HepG2 (cell line): ENCODE data around the gene EFS. TPM values are rescaled to one million over a fixed set of nuclear protein-coding genes. Genes with fewer than 3 reads are reported as not detected.

Source experiments
- ATAC-seq: fragments of 200-7000 bp; cut with Tn5 transposase; 3 replicates; pipeline ENCODE4 v1.9.1; 2020; ENCODE audit warnings: mild to moderate bottlenecking, moderate library complexity
- BruUV-seq: library from RNA; stranded (reverse); fragments of 400-500 nt; replicated peaks from 2 replicates; lab custom pipeline; 2021; lab: Mats Ljungman, UMichigan
- CTCF ChIA-PET: fragments of 300-600 bp; formaldehyde crosslinking; extraction: SDS; loops from one replicate; lab custom pipeline; 2021; ENCODE audit warnings: low total read pairs, inconsistent platforms, low intra/inter-chr PET ratio; lab: Yijun Ruan, JAX
- POLR2A ChIA-PET: fragments of 350-600 bp; sonication (Branson Sonifier 250); formaldehyde crosslinking; loops from one replicate; lab custom pipeline; 2020; ENCODE audit warnings: antibody characterized with exemption, inconsistent platforms; lab: Yijun Ruan, JAX
- DNase-seq: peaks from one replicate; pipeline ENCODE4 v3.0.0-alpha.2; 2015; ENCODE audit warnings: low spot score
- FAIRE-seq: peaks from 3 replicates; lab custom pipeline; 2011; peaks lifted over from hg19 to GRCh38; lab: Jason Lieb, UNC
- H2AFZ ChIP-seq: one replicate; pipeline ENCODE4 v1.6.1; 2011; ENCODE audit warnings: low read length, inconsistent platforms
- H3K27ac ChIP-seq: fragments of 300-600 bp; 3 replicates; pipeline ENCODE4 v1.8.0; 2011; ENCODE audit warnings: mixed run types, mild to moderate bottlenecking, mixed read lengths, low read length, inconsistent platforms; ENCODE audit not compliant: insufficient read depth; ENCODE audit errors: extremely low read length
- H3K27me3 ChIP-seq, 2 experiments: fragments of 200-600 bp in 1 of 2; 2 replicates in 1 of 2; 3 replicates in 1 of 2; pipeline versions ENCODE4 v1.6.0 to v1.8.0; 2011; ENCODE audit warnings: low read length in 2 of 2, mild to moderate bottlenecking in 2 of 2, moderate library complexity in 2 of 2, inconsistent platforms in 1 of 2; ENCODE audit not compliant: insufficient read depth in 2 of 2, control insufficient read depth in 1 of 2
- H3K36me3 ChIP-seq, 2 experiments: fragments of 200-600 bp in 1 of 2; replicated peaks in 1 of 2; 2 replicates in 1 of 2; 3 replicates in 1 of 2; pipeline versions ENCODE4 v1.5.1 to v1.8.0; 2011; ENCODE audit warnings: low read length in 2 of 2, inconsistent platforms in 1 of 2; ENCODE audit not compliant: insufficient read depth in 2 of 2, control insufficient read depth in 1 of 2
- H3K4me1 ChIP-seq: 2 replicates; pipeline ENCODE4 v1.5.1; 2012; ENCODE audit warnings: low read length, inconsistent platforms; ENCODE audit not compliant: insufficient read depth
- H3K4me2 ChIP-seq: 2 replicates; pipeline ENCODE4 v1.6.0; 2011; ENCODE audit warnings: low read depth, low read length, inconsistent platforms
- H3K4me3 ChIP-seq, 3 experiments: fragments of 200-600 bp in 1 of 3; sonication (generic), shearing (Covaris generic) in 1 of 3; replicated peaks in 1 of 3; 2 replicates each; pipeline ENCODE4 v1.5.1; 2011 to 2016; ENCODE audit warnings: low read length in 3 of 3, inconsistent platforms in 2 of 3, low read depth in 2 of 3, mild to moderate bottlenecking in 2 of 3, control low read depth in 1 of 3, mixed read lengths in 1 of 3; ENCODE audit not compliant: insufficient read depth in 1 of 3
- H3K79me2 ChIP-seq: one replicate; pipeline ENCODE4 v1.6.1; 2011; ENCODE audit warnings: low read length, inconsistent platforms; ENCODE audit not compliant: insufficient read depth
- H3K9ac ChIP-seq: 2 replicates; pipeline ENCODE4 v1.6.0; 2011; ENCODE audit warnings: mild to moderate bottlenecking, low read depth, low read length, inconsistent platforms; ENCODE audit not compliant: insufficient read depth
- H3K9me3 ChIP-seq: 2 replicates; pipeline ENCODE4 v1.5.1; 2012; ENCODE audit warnings: mild to moderate bottlenecking, low read length
- H4K20me1 ChIP-seq: 2 replicates; pipeline ENCODE4 v1.6.0; 2011; ENCODE audit warnings: inconsistent platforms, mild to moderate bottlenecking, low read length, moderate library complexity; ENCODE audit not compliant: insufficient read depth
- HOMEZ ChIP-seq: IDR thresholded peaks from 2 replicates; pipeline ENCODE4 v1.6.1; 2016; ENCODE audit warnings: low read depth
- NRL ChIP-seq: sonication (generic); formaldehyde crosslinking; IDR thresholded peaks from 2 replicates; pipeline ENCODE4 v1.5.0; 2020; ENCODE audit warnings: missing genetic modification reagents, mild to moderate bottlenecking, moderate library complexity, borderline replicate concordance
- SMAD9 ChIP-seq: sonication (generic); formaldehyde crosslinking; IDR thresholded peaks from 2 replicates; pipeline ENCODE4 v1.5.1; 2020; ENCODE audit warnings: mild to moderate bottlenecking, missing genetic modification reagents
- ZNF280B ChIP-seq: sonication (generic); formaldehyde crosslinking; IDR thresholded peaks from 2 replicates; pipeline ENCODE4 v1.5.0; 2020; ENCODE audit warnings: missing genetic modification reagents, mild to moderate bottlenecking, borderline replicate concordance
- ZNF687 ChIP-seq: sonication (generic); formaldehyde crosslinking; IDR thresholded peaks from 2 replicates; pipeline ENCODE4 v1.5.1; 2020; ENCODE audit warnings: mild to moderate bottlenecking, missing genetic modification reagents, moderate library complexity
- WGBS: methylation state at CpG from one replicate; pipeline ENCODE4 v1.1.6; 2017; ENCODE audit warnings: low lambda C conversion rate; 5-methylcytosine and 5-hydroxymethylcytosine counted together
- in situ Hi-C: cut with HindIII; loops from 2 replicates; pipeline ENCODE4 v1.10.0; 2017; ENCODE audit warnings: low pct_unique_long_range_greater_than_20kb; ENCODE audit not compliant: extremely low pct_ligation_motif_present
- intact Hi-C: fragments of 100-400 bp; cut with micrococcal nuclease; formaldehyde crosslinking; loops from one replicate; pipeline ENCODE4 v1.10.0; 2022; ENCODE audit not compliant: unreplicated experiment
- polyA plus RNA-seq, 8 experiments: library from polyadenylated mRNA; depleted of rRNA in 3 of 8; stranded (reverse) in 7 of 8; unstranded in 1 of 8; fragments of >200 nt; fragmentation: Illumina TruSeq in 4 of 8; extraction: Trizol in 4 of 8; gene quantifications; 2 replicates each; pipeline versions ENCODE4 v1.2.1 to v1.2.3, GENCODE V29; 2011 to 2016; ENCODE audit warnings: low read depth in 4 of 8, missing spikeins in 1 of 8, mixed read lengths in 1 of 8; ENCODE audit not compliant: insufficient read depth in 1 of 8
- total RNA-seq, 5 experiments: library from RNA; depleted of rRNA; stranded (reverse); fragments of >200 nt; fragmentation: Illumina TruSeq; extraction: Trizol; gene quantifications; 2 replicates each; pipeline ENCODE4 v1.2.3, GENCODE V29; 2016; ENCODE audit warnings: low read depth in 1 of 5

The EFS gene
- total and polyA plus RNA-seq, 2 of the 13 experiments (the other 11 are each of a cell fraction or from before 2014, with no cell fraction given), result not detected

- no peak for TF ChIP-seq HOMEZ (CRISPR knock-in tag)
- TF ChIP-seq, all 625 proteins: peak for 2
These were observed 20.3 kb upstream of the EFS start (continued) for GRCh38 chr14:23385244-23385641.

- no peak overlapping the region for H3K9ac ChIP-seq
- H2AFZ ChIP-seq, result no peak overlapping the region
- H4K20me1 ChIP-seq, result no peaks in the 10 kb centered on the region
- ChIA-PET POLR2A (interaction anchor here (2.0 kb wide), 1 partner anchor 63 kb away, joined by 7 read pairs; the partner anchor contains the start of gene PABPN1), CTCF (no interaction called here)
- no peaks in the 10 kb centered on the region for H3K79me2 ChIP-seq
- intact Hi-C loops (loop anchor here (5.0 kb wide), 1 partner anchor 262 kb away; no protein-coding TSS in a partner anchor), in situ Hi-C loops (no loop called here)
- H3K4me1 ChIP-seq, result no peaks in the 10 kb centered on the region
- BruUV-seq, result no TSS peak
- peaks cover 24 to 92% of the 10 kb centered on the region in 2 experiments for H3K27me3 ChIP-seq
- H3K36me3 ChIP-seq, result no peaks in the 10 kb centered on the region
- FAIRE-seq, result no peak
- no peak overlapping the region for H3K27ac ChIP-seq
- TF ChIP-seq ZNF280B (CRISPR knock-in tag) (0 out of 2 replicates have a peak, but pooled peaks have one; percentile 28), ZNF687 (CRISPR knock-in tag) (0 out of 2 replicates have a peak, but pooled peaks have one; percentile 15), NRL (CRISPR knock-in tag) (0 out of 2 replicates have a peak, but pooled peaks have one; percentile 30), SMAD9 (no peak)
- ATAC-seq, result no peak
- no peak for DNase-seq
- no peak overlapping the region for H3K4me2 ChIP-seq
- no peak overlapping the region for H3K4me3 ChIP-seq
- H3K9me3 ChIP-seq, result no peaks in the 10 kb centered on the region
- 50% methylated on average over 29 of the region's 29 CpGs for WGBS
These were observed 19.6 kb upstream of the EFS start for GRCh38 chr14:23384364-23385080.
